Activated naive CD4-positive, alpha-beta T cell treated with anti-CD3 and anti-CD28 coated beads, Interleukin-2, amount 10 ng/mL, durations not matched to agents 7 days and 5 days (primary cell): ENCODE data around the gene FBXW2.
A peak's percentile ranks its signal among the peaks of the same experiment; 100 is the strongest.
"Not testable (repeated sequence)": the region's sequence is repeated elsewhere in the genome, so short reads cannot be mapped to it uniquely, and the experiment has no call there.

ENCODE experiments used
- CTCF ChIA-PET: fragments of 350-600 bp; sonication (Branson Sonifier 250); formaldehyde crosslinking; loops from one replicate; lab custom pipeline; 2021; ENCODE audit warnings: antibody characterized with exemption; lab: Charles Lee
- DNase-seq: peaks from one replicate; pipeline ENCODE4 v3.0.0-alpha.2; 2020
- H3K27ac Mint-ChIP-seq: one replicate; pipeline ENCODE4 v1.8.0; 2021; ENCODE audit warnings: mild to moderate bottlenecking, moderate library complexity, mixed read lengths
- H3K27me3 Mint-ChIP-seq: one replicate; pipeline ENCODE4 v1.8.0; 2021; ENCODE audit warnings: mild to moderate bottlenecking, mixed read lengths
- H3K36me3 Mint-ChIP-seq: one replicate; pipeline ENCODE4 v1.8.0; 2021; ENCODE audit warnings: mixed read lengths
- H3K4me1 Mint-ChIP-seq: one replicate; pipeline ENCODE4 v1.8.0; 2021; ENCODE audit warnings: mixed read lengths
- H3K4me3 Mint-ChIP-seq: one replicate; pipeline ENCODE4 v1.8.0; 2021; ENCODE audit warnings: mild to moderate bottlenecking, moderate library complexity, mixed read lengths
- H3K9me3 Mint-ChIP-seq: one replicate; pipeline ENCODE4 v1.8.0; 2021; ENCODE audit warnings: mixed read lengths

Gene FBXW2

DNA sequence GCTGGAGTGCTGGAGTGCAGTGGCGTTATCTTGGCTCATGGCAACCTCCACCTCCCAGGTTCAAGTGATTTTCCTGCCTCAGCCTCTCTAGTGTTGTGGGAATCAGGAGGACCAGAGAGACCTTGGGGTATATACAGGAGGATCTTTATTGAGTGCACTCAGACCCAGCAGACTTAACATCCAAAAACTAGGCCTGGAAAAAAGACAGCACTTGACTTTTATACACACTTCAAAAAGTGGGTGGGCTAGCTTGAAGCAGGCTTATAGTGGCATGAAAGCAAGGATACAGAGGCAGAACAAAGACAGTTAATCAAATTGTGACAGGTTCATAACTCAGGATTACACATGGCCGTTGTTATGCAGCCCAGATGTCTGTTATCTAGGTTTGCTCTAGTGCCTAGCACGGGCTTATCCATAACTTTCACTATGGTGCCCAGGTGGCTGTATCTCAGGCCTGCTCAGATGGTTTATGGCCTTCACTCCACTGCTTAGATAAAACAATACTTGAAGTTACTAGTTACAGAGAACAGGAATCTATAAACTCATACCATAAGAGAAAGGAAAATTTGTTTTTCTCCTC lies 11.7 kb upstream of the FBXW2 start:
- H3K27ac Mint-ChIP-seq, CTCF ChIA-PET, H3K4me1 Mint-ChIP-seq, H3K27me3 Mint-ChIP-seq, DNase-seq, H3K4me3 Mint-ChIP-seq: not testable (repeated sequence)
- H3K36me3 Mint-ChIP-seq = peaks cover 22% of the 10 kb centered on the region
- peaks cover 43% of the 10 kb centered on the region for H3K9me3 Mint-ChIP-seq

GRCh38 chr9:120801441-120801840 lies 8.2 kb upstream of the FBXW2 start:
- DNase-seq = no peak

GRCh38 chr9:120791161-120791560 lies 2.1 kb downstream of the FBXW2 start:
- Mint-ChIP-seq H3K9me3 (no peaks in the 10 kb centered on the region), H3K27me3 (no peaks in the 10 kb centered on the region), H3K36me3 (peaks cover 45% of the 10 kb centered on the region), H3K27ac (peak overlapping the region; percentile 46), H3K4me1 (peaks cover 67% of the 10 kb centered on the region), H3K4me3 (peak overlapping the region; percentile 81)
- no peak for DNase-seq
- CTCF ChIA-PET = interaction anchor here (0.6 kb wide), 1 partner anchor 559 kb away, joined by 3 read pairs; no protein-coding TSS in a partner anchor

More at GRCh38 chr9:120801441-120801840, 8.2 kb upstream of the FBXW2 start:
- Mint-ChIP-seq H3K27me3 (no peaks in the 10 kb centered on the region), H3K36me3 (peaks cover 10% of the 10 kb centered on the region), H3K27ac (no peak overlapping the region), H3K9me3 (peaks cover 17% of the 10 kb centered on the region), H3K4me1 (no peaks in the 10 kb centered on the region), H3K4me3 (no peak overlapping the region)
- CTCF ChIA-PET = no interaction called here

GRCh38 chr9:120787933-120788332 lies 5.3 kb downstream of the FBXW2 start:
- H3K9me3 Mint-ChIP-seq = no peaks in the 10 kb centered on the region
- H3K4me1 Mint-ChIP-seq = peaks cover 76% of the 10 kb centered on the region
- H3K27me3 Mint-ChIP-seq = no peaks in the 10 kb centered on the region
- no peak overlapping the region for H3K4me3 Mint-ChIP-seq
- peaks cover 67% of the 10 kb centered on the region for H3K36me3 Mint-ChIP-seq
- H3K27ac Mint-ChIP-seq = no peak overlapping the region
- no peak for DNase-seq
- CTCF ChIA-PET = no interaction called here

- Mint-ChIP-seq H3K4me1 (peaks cover 43% of the 10 kb centered on the region), H3K27me3 (no peaks in the 10 kb centered on the region), H3K4me3 (no peak overlapping the region), H3K9me3 (no peaks in the 10 kb centered on the region), H3K36me3 (peaks cover 57% of the 10 kb centered on the region), H3K27ac (peak overlapping the region; percentile 28)
- CTCF ChIA-PET = no interaction called here
- no peak for DNase-seq
These were observed 9.6 kb downstream of the FBXW2 start for GRCh38 chr9:120783602-120784047.

DNA sequence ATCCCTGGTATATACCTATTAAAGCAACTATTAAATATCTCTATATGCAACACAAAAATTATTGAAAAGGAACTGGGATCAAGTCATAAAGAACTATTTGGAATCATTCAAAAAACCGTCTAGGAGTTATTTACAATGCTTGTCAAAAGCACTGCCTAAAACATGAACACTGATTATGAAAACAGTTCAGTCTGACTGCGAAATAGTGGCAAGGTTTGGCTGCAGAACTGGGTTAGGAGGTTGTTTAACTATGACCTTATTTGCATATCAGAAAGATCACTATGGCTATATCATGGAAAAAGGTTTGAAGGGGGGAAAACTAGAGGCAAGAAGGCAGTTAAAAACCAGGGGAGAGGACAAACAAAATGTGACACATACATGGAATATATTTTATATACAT lies 12.0 kb downstream of the FBXW2 start:
- H3K27me3 Mint-ChIP-seq = no peaks in the 10 kb centered on the region
- DNase-seq = no peak
- H3K4me1 Mint-ChIP-seq = peaks cover 25% of the 10 kb centered on the region
- no peaks in the 10 kb centered on the region for H3K9me3 Mint-ChIP-seq
- CTCF ChIA-PET = interaction anchor here (1.1 kb wide), 1 partner anchor 12 kb away, joined by 4 read pairs; the partner anchor contains the start of gene FBXW2
- no peak overlapping the region for H3K4me3 Mint-ChIP-seq
- peaks cover 60% of the 10 kb centered on the region for H3K36me3 Mint-ChIP-seq
- no peak overlapping the region for H3K27ac Mint-ChIP-seq

GRCh38 chr9:120780367-120780766 lies 12.8 kb downstream of the FBXW2 start:
- DNase-seq = no peak
- Mint-ChIP-seq H3K9me3 (no peaks in the 10 kb centered on the region), H3K27me3 (no peaks in the 10 kb centered on the region), H3K27ac (no peak overlapping the region), H3K36me3 (peaks cover 60% of the 10 kb centered on the region), H3K4me1 (peaks cover 19% of the 10 kb centered on the region), H3K4me3 (no peak overlapping the region)
- CTCF ChIA-PET = interaction anchor here (0.8 to 1.2 kb wide), 3 partner anchors 12 to 68 kb away, joined by 3 to 4 read pairs (median 3); partner anchors contain the start of gene FBXW2

GRCh38 chr9:120779227-120779626 lies 14.0 kb downstream of the FBXW2 start:
- peaks cover 14% of the 10 kb centered on the region for H3K4me1 Mint-ChIP-seq
- CTCF ChIA-PET = no interaction called here
- no peak overlapping the region for H3K4me3 Mint-ChIP-seq
- H3K27ac Mint-ChIP-seq = no peak overlapping the region
- H3K27me3 Mint-ChIP-seq = no peaks in the 10 kb centered on the region
- H3K36me3 Mint-ChIP-seq = peaks cover 63% of the 10 kb centered on the region
- H3K9me3 Mint-ChIP-seq = no peaks in the 10 kb centered on the region
- DNase-seq = no peak

DNA sequence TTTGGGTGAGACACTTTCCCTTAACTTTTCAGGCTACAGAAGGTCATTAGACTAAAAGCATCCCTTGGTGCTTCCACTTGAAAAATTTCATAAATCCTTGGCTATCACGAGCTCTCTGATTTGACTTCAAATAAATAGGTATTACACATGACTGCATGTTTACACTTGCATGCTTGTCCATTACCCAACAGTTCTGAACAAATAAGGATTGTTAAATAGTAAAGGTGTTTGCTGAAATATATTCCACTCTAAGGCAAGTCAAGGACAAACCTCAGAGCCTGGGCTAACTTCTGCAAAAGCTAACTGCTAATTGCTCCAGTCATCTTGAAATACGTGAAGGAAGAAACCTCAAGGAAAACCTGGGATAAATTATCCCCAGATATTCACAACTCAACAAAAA lies 14.5 kb downstream of the FBXW2 start:
- no peaks in the 10 kb centered on the region for H3K27me3 Mint-ChIP-seq
- no peaks in the 10 kb centered on the region for H3K9me3 Mint-ChIP-seq
- H3K4me3 Mint-ChIP-seq = no peak overlapping the region
- DNase-seq = no peak
- peaks cover 9% of the 10 kb centered on the region for H3K4me1 Mint-ChIP-seq
- peaks cover 58% of the 10 kb centered on the region for H3K36me3 Mint-ChIP-seq
- H3K27ac Mint-ChIP-seq = no peak overlapping the region
- CTCF ChIA-PET = no interaction called here

- Mint-ChIP-seq H3K9me3 (no peaks in the 10 kb centered on the region), H3K27ac (no peak overlapping the region), H3K27me3 (no peaks in the 10 kb centered on the region), H3K4me1 (peaks cover 5% of the 10 kb centered on the region), H3K4me3 (no peak overlapping the region), H3K36me3 (peaks cover 55% of the 10 kb centered on the region)
- no peak for DNase-seq
- CTCF ChIA-PET = no interaction called here
These were observed 16.0 kb downstream of the FBXW2 start for GRCh38 chr9:120777229-120777628.

GRCh38 chr9:120776788-120777187 lies 16.4 kb downstream of the FBXW2 start:
- Mint-ChIP-seq H3K27ac (no peak overlapping the region), H3K4me3 (no peak overlapping the region), H3K27me3 (no peaks in the 10 kb centered on the region), H3K36me3 (peaks cover 55% of the 10 kb centered on the region), H3K4me1 (peaks cover 5% of the 10 kb centered on the region), H3K9me3 (no peaks in the 10 kb centered on the region)
- CTCF ChIA-PET = no interaction called here
- no peak for DNase-seq

DNA sequence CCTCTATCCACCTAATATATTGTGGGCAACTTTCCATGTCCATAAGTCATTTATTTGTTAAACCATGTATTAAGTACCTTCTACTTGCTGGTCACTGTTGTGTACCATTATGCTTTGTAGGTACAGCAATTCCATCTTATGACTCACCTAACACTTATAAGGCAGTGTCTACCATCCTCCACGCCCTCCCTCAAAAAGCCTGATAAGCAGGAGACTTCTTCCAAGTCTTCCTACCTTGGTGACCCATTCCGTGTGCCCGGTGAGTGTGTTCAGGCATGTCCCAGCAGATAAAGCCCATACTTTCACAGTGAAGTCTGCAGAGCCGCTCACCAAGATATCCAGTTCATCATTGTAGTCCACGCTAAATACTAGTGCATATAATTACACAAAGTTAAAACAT lies 17.4 kb downstream of the FBXW2 start:
- H3K9me3 Mint-ChIP-seq = no peaks in the 10 kb centered on the region
- H3K36me3 Mint-ChIP-seq = peaks cover 59% of the 10 kb centered on the region
- CTCF ChIA-PET = no interaction called here
- no peaks in the 10 kb centered on the region for H3K27me3 Mint-ChIP-seq
- no peak overlapping the region for H3K4me3 Mint-ChIP-seq
- no peak for DNase-seq
- peaks cover 13% of the 10 kb centered on the region for H3K4me1 Mint-ChIP-seq
- H3K27ac Mint-ChIP-seq = no peak overlapping the region

DNA sequence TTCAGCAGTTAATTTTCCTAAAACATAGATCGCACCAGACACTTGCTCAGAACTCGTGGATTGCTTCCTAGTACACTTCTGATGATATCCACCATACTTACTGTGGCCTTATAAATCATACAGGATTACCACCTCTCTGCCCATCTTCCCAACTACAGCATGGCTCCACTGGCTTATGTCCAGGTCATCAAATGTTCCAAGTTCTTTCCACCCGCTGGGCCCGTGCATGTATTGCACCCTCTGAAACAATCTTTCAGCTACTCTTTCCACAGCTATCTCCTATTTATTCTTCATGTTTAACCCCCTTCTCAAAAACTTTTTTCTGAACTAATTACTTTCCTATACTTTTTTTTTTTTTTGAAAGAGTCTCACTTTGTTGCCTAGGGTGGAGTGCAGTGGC lies 18.5 kb downstream of the FBXW2 start:
- Mint-ChIP-seq H3K4me3 (no peak overlapping the region), H3K9me3 (no peaks in the 10 kb centered on the region), H3K27ac (no peak overlapping the region), H3K36me3 (peaks cover 66% of the 10 kb centered on the region), H3K4me1 (peaks cover 21% of the 10 kb centered on the region), H3K27me3 (no peaks in the 10 kb centered on the region)
- CTCF ChIA-PET = no interaction called here
- DNase-seq = no peak

- Mint-ChIP-seq H3K4me3 (no peak overlapping the region), H3K4me1 (peaks cover 33% of the 10 kb centered on the region), H3K9me3 (no peaks in the 10 kb centered on the region), H3K36me3 (peaks cover 61% of the 10 kb centered on the region), H3K27ac (no peak overlapping the region), H3K27me3 (no peaks in the 10 kb centered on the region)
- CTCF ChIA-PET = interaction anchor here (1.4 kb wide), 1 partner anchor 11 kb away, joined by 5 read pairs; no protein-coding TSS in a partner anchor
- DNase-seq = no peak
These were observed 20.0 kb downstream of the FBXW2 start for GRCh38 chr9:120773256-120773655.

DNA sequence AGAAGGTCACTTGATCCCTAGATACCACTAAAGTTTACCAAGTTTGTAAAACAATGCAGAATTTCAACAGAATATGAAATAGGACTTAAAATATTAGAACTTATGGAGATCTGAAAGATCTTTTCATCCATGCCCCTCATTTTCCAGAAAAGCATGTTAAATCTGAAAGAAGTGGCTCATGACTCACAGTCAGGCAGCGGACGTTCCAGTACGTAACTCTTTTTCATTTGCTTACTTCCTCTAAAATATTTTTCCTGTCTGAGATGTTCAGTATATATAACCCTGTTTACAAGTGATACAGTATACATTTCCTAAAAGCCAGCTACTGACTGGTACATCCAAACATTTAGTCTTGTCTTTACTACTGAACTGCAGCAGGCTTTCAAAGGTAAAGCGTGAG lies 22.3 kb downstream of the FBXW2 start:
- Mint-ChIP-seq H3K36me3 (peaks cover 59% of the 10 kb centered on the region), H3K4me3 (no peak overlapping the region), H3K4me1 (peaks cover 36% of the 10 kb centered on the region), H3K9me3 (no peaks in the 10 kb centered on the region), H3K27me3 (no peaks in the 10 kb centered on the region), H3K27ac (no peak overlapping the region)
- no peak for DNase-seq
- CTCF ChIA-PET = interaction anchor here (1.1 to 2.1 kb wide), 2 partner anchors 15 to 288 kb away, joined by 3 to 6 read pairs; no protein-coding TSS in a partner anchor
